Measurements from ENCODE around the gene AMFR. TPM values are rescaled to one million over a fixed set of nuclear protein-coding genes. Genes with fewer than 3 reads are reported as not detected.
A peak's percentile ranks its signal among the peaks of the same experiment; 100 is the strongest.

The AMFR gene
- total and polyA plus RNA-seq, 10 donors, result 48.1 to 249 (median 99.3) TPM

DNA sequence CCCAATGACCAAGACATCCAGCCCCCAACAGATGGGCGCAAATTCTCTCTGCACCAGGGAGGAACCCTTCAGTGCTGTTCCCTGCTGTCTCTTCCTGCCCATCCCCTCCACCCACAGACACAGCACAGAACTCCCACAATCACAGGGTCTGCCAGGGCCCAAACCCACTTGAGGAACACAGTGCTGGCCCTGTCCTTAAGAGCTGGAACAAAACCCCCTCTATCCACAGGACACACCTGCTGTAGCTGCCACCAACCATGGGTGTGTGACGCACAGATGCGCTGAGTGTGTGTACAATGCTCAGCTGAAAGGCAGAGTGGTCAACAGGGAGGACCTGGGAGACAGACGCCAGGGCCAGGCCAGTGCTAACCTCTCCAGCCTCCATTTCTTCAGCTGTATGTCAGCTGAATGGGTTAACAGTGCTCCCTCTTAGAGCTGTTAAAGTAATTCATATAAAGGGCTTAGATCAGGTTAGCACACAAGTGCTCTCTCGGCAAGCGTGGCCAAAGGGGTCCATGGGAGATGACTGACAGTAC, 62.1 kb downstream of the AMFR start:
- intact Hi-C loops (cut with DNase I; ENCODE audit: low total_unique reads), result no loop called here
- Histone ChIP-seq H3K4me1 (peaks cover 0 to 2% (median 0%) of the 10 kb centered on the region in 6 donors), H3K4me3 (no peak overlapping the region), H3K36me3 (peaks cover 3 to 82% (median 61%) of the 10 kb centered on the region in 6 donors), H3K9me3 (no peaks in the 10 kb centered on the region), H3K27ac (no peak overlapping the region), H3K27me3 (replicated peaks in 1 of 7) (no peaks in the 10 kb centered on the region)
- DNase-seq, result no peak
- TF ChIP-seq POLR2AphosphoS5 (IDR thresholded peaks at IDR 0.05), result no peak
- TF ChIP-seq POLR2A (IDR thresholded peaks at IDR 0.05), result no peak
- TF ChIP-seq, protein P1, sequence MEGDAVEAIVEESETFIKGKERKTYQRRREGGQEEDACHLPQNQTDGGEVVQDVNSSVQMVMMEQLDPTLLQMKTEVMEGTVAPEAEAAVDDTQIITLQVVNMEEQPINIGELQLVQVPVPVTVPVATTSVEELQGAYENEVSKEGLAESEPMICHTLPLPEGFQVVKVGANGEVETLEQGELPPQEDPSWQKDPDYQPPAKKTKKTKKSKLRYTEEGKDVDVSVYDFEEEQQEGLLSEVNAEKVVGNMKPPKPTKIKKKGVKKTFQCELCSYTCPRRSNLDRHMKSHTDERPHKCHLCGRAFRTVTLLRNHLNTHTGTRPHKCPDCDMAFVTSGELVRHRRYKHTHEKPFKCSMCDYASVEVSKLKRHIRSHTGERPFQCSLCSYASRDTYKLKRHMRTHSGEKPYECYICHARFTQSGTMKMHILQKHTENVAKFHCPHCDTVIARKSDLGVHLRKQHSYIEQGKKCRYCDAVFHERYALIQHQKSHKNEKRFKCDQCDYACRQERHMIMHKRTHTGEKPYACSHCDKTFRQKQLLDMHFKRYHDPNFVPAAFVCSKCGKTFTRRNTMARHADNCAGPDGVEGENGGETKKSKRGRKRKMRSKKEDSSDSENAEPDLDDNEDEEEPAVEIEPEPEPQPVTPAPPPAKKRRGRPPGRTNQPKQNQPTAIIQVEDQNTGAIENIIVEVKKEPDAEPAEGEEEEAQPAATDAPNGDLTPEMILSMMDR (IDR thresholded peaks at IDR 0.05 in 8 of 11, conservative IDR thresholded peaks at IDR 0.05 in 3 of 11), result no peak
- WGBS, 5 donors, result 89 to 100% (median 95%) methylated on average over 6 of the region's 6 CpGs

DNA sequence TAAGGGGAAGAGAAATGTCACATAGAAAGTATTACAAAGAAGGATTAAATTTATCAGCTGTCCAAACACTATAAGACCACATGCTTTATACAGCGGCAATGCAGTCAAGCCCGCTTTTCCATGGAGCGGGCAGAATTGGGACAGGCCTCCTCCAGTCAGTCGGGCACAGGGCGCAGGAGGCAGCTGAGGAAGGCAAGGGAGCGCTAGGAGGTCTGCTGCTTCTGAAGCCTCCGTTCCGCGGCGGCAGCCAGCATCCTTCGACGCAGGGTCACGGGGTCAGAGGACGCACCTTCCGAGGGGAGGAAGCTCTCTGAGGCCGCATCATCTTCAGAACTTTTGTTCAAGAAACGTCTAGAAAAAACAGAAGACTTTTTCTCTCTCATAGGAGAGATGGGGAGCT, 62.6 kb downstream of the AMFR start:
- 90 to 94% (median 93%) methylated on average over 5 to 17 of the region's 17 CpGs for WGBS, 5 donors
- intact Hi-C loops (cut with DNase I; ENCODE audit: low total_unique reads), result no loop called here
- TF ChIP-seq, protein P1 (IDR thresholded peaks at IDR 0.05 in 8 of 11, conservative IDR thresholded peaks at IDR 0.05 in 3 of 11), result no peak
- TF ChIP-seq POLR2AphosphoS5 (IDR thresholded peaks at IDR 0.05) (peak in 1 of 3 donors; percentile 33), POLR2A (IDR thresholded peaks at IDR 0.05) (no peak)
- Histone ChIP-seq H3K27ac (no peak overlapping the region), H3K27me3 (replicated peaks in 1 of 7) (no peaks in the 10 kb centered on the region), H3K4me3 (no peak overlapping the region), H3K4me1 (peaks cover 0 to 8% (median 0%) of the 10 kb centered on the region in 6 donors), H3K36me3 (peaks cover 3 to 77% (median 57%) of the 10 kb centered on the region in 6 donors), H3K9me3 (no peaks in the 10 kb centered on the region)
- DNase-seq, result no peak

DNA sequence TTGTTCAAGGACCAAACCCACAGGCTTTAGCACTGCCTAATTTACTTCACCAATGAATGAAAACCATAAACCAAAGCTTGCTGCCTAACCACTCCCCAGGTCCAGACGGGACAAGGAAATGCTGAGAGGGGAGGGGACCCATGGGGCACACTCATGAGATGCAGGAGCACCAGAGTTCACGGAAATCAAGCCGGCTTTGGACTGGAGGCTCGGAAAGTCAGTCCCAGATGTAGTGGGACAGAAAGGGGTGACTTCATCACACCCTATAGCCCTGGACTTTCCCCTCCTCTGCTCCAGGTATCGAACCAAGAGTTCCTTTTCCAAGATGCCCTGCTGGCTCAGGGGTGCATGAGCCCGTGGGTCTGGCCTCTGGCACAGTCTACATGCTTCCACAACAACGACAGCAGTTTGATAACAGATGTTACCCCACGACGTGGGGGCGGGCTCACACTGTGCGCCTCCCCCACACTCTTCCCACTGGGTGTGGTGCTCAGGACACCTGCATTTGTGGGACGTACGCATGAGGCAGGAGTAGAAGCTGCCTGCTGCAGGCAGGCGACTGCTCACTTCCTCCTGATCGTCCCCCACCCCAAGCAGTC, 63.2 kb downstream of the AMFR start:
- no peak overlapping the region for H3K27ac ChIP-seq
- H3K4me3 ChIP-seq, result no peak overlapping the region
- intact Hi-C loops (cut with DNase I; ENCODE audit: low total_unique reads), result no loop called here
- 68 to 82% (median 78%) methylated on average over 15 of the region's 15 CpGs for WGBS, 5 donors
- DNase-seq, result no peak
- peaks cover 0 to 72% (median 52%) of the 10 kb centered on the region in 6 donors for H3K36me3 ChIP-seq
- TF ChIP-seq, protein P1 (IDR thresholded peaks at IDR 0.05 in 8 of 11, conservative IDR thresholded peaks at IDR 0.05 in 3 of 11), result no peak
- no peak for TF ChIP-seq POLR2A (IDR thresholded peaks at IDR 0.05)
- peak in 2 of 3 donors; percentile 29 to 50 for TF ChIP-seq POLR2AphosphoS5 (IDR thresholded peaks at IDR 0.05)
- peaks cover 0 to 13% (median 5%) of the 10 kb centered on the region in 6 donors for H3K4me1 ChIP-seq
- no peaks in the 10 kb centered on the region for H3K27me3 ChIP-seq (replicated peaks in 1 of 7)
- H3K9me3 ChIP-seq, result no peaks in the 10 kb centered on the region

Measured in spleen (tissue), 11 donors.